GM23248 (cell line): ENCODE measurements around the gene SLC25A34.

Source experiments
- EZH2 ChIP-seq: fragments of 200-600 bp; sonication (generic); IDR thresholded peaks from 2 replicates; pipeline ENCODE4 v1.6.1; 2018; ENCODE audit warnings: antibody characterized with exemption, mild to moderate bottlenecking; ENCODE audit not compliant: insufficient read depth, poor library complexity, severe bottlenecking
- EZH2phosphoT487 ChIP-seq: fragments of 200-600 bp; sonication (generic); IDR thresholded peaks from 2 replicates; pipeline ENCODE4 v1.6.1; 2018; ENCODE audit warnings: antibody characterized with exemption, moderate library complexity, mild to moderate bottlenecking, low read depth; ENCODE audit not compliant: insufficient read depth

- no peak for TF ChIP-seq EZH2
- TF ChIP-seq EZH2phosphoT487, result no peak
Observed at GRCh38 chr1:15740924-15741850, 5.1 kb downstream of the SLC25A34 start.
